Esophagus squamous epithelium (tissue), 5 donors: ENCODE measurements around the gene TMC1. TPM values are rescaled to one million over a fixed set of nuclear protein-coding genes. Genes with fewer than 3 reads are reported as not detected.
"Not testable (repeated sequence)": the region's sequence is repeated elsewhere in the genome, so short reads cannot be mapped to it uniquely, and the experiment has no call there.

Source experiments
- DNase-seq: peaks from one replicate; lab custom pipeline; 2025; lab: John Stamatoyannopoulos, UW
- H3K27ac ChIP-seq, 4 donors: fragments of 200-600 bp; sonication (generic); one replicate each; pipeline ENCODE4 v1.5.1; 2016 to 2019; ENCODE audit warnings: mild to moderate bottlenecking in 1 of 4
- H3K27me3 ChIP-seq, 4 donors: fragments of 200-600 bp; sonication (generic); 1 replicate in 3 of 4; 2 replicates in 1 of 4; pipeline versions ENCODE4 v1.5.1 to v1.6.0; 2017 to 2021; ENCODE audit warnings: antibody characterized with exemption in 1 of 4
- H3K36me3 ChIP-seq, 3 donors: fragments of 200-600 bp; sonication (generic); one replicate each; pipeline ENCODE4 v1.5.1; 2016 to 2019
- H3K4me1 ChIP-seq, 3 donors: fragments of 200-600 bp; sonication (generic); one replicate each; pipeline ENCODE4 v1.5.1; 2017 to 2019
- H3K4me3 ChIP-seq, 4 donors: fragments of 200-600 bp; sonication (generic); 1 replicate in 3 of 4; 2 replicates in 1 of 4; pipeline ENCODE4 v1.5.1; 2016 to 2019; ENCODE audit warnings: mild to moderate bottlenecking in 2 of 4, moderate library complexity in 1 of 4
- H3K9me3 ChIP-seq, 3 donors: fragments of 200-600 bp; sonication (generic); one replicate each; pipeline ENCODE4 v1.5.1; 2016 to 2019
- POLR2A ChIP-seq, 4 donors: fragments of 450-650 bp; IDR thresholded peaks; one replicate each; pipeline ENCODE4 v1.6.1; 2017; ENCODE audit warnings: antibody characterized with exemption in 4 of 4, mild to moderate bottlenecking in 4 of 4, moderate library complexity in 3 of 4
- WGBS, 2 donors: methylation state at CpG; one replicate each; pipeline ENCODE4 v1.1.5; 2018; 5-methylcytosine and 5-hydroxymethylcytosine counted together
- intact Hi-C: fragments of 100-400 bp; cut with DNase I; formaldehyde crosslinking; loops from one replicate; pipeline ENCODE4 v1.15.0; 2022
- total RNA-seq, 4 donors: library from RNA; depleted of rRNA; stranded (reverse); fragments of >200 nt; gene quantifications; one replicate each; pipeline ENCODE4 v1.1.0, GENCODE V29; 2016
- TF ChIP-seq, protein P1 (sequence below), 6 experiments: fragments of 450-650 bp in 4 of 6; fragments of 200-600 bp in 2 of 6; sonication (generic) in 2 of 6; IDR thresholded peaks; one replicate each; pipeline ENCODE4 v1.5.1; 2016 to 2019; ENCODE audit warnings: antibody characterized with exemption in 6 of 6, mild to moderate bottlenecking in 4 of 6, moderate library complexity in 4 of 6
- donor health status: DM: yes; HTN: yes; CAD: no.

The TMC1 gene
- total RNA-seq, 4 donors from 2014 or later, result 1.1 to 3.1 (median 1.5) TPM; not detected in 1

DNA sequence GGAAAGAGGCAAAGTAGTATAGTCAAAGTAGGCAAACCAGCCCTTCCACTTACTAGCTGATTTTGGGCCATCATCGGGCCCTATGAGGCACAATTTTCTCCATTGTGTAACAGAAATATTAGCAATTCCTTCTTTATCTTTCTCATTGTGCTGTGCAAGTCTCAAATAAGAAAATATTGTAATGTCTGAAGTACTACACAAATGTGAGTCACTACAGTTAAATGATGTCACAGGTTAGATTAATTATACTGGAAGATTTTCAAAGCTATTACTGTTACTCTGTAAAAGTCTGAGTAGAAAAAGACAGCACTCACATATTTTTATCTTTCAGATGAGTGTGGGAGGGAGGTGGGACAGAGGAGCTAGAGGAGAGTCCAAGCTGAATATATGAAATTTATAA lies 12.4 kb upstream of the TMC1 start:
- DNase-seq, result no peak
- Histone ChIP-seq H3K36me3 (no peaks in the 10 kb centered on the region), H3K4me3 (no peak overlapping the region), H3K27ac (peak overlapping the region in 2 of 4 donors; percentile 26 to 36), H3K4me1 (peaks cover 0 to 11% (median 5%) of the 10 kb centered on the region in 3 donors), H3K9me3 (no peaks in the 10 kb centered on the region), H3K27me3 (no peaks in the 10 kb centered on the region)
- intact Hi-C loops, result no loop called here
- TF ChIP-seq, protein P1, sequence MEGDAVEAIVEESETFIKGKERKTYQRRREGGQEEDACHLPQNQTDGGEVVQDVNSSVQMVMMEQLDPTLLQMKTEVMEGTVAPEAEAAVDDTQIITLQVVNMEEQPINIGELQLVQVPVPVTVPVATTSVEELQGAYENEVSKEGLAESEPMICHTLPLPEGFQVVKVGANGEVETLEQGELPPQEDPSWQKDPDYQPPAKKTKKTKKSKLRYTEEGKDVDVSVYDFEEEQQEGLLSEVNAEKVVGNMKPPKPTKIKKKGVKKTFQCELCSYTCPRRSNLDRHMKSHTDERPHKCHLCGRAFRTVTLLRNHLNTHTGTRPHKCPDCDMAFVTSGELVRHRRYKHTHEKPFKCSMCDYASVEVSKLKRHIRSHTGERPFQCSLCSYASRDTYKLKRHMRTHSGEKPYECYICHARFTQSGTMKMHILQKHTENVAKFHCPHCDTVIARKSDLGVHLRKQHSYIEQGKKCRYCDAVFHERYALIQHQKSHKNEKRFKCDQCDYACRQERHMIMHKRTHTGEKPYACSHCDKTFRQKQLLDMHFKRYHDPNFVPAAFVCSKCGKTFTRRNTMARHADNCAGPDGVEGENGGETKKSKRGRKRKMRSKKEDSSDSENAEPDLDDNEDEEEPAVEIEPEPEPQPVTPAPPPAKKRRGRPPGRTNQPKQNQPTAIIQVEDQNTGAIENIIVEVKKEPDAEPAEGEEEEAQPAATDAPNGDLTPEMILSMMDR (IDR thresholded peaks at IDR 0.05), result no peak
- no peak for TF ChIP-seq POLR2A (IDR thresholded peaks at IDR 0.05)
- 42 to 52% methylated on average over 1 of the region's 1 CpG for WGBS, 2 donors

DNA sequence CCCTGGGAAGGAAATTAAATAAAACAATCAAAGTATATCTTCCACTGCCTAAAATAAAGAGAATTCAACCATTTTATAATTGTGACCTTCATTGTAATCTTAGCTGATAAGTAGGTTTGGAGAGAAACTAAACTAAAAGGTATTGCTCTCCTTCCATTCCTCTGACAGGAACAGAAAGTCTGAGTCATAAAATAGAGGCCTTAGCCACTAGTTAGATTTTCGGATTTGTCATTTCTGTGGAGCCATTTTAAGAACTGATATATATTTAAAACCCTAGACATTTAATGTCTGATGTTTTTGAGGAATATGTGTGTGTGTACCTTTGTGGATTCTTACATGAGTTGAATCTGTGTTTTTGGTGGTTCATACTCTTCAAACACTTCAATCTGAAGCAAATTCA lies 11.8 kb upstream of the TMC1 start:
- no peak for DNase-seq
- TF ChIP-seq, protein P1 (IDR thresholded peaks at IDR 0.05), result no peak
- no peak for TF ChIP-seq POLR2A (IDR thresholded peaks at IDR 0.05)
- Histone ChIP-seq H3K9me3 (no peaks in the 10 kb centered on the region), H3K4me1 (peaks cover 0 to 11% (median 5%) of the 10 kb centered on the region in 3 donors), H3K27me3 (no peaks in the 10 kb centered on the region), H3K36me3 (no peaks in the 10 kb centered on the region), H3K4me3 (no peak overlapping the region), H3K27ac (peak overlapping the region in 2 of 4 donors; percentile 26 to 36)
- 33% methylated on average over 1 of the region's 1 CpG for WGBS, 2 donors
- intact Hi-C loops, result no loop called here

DNA sequence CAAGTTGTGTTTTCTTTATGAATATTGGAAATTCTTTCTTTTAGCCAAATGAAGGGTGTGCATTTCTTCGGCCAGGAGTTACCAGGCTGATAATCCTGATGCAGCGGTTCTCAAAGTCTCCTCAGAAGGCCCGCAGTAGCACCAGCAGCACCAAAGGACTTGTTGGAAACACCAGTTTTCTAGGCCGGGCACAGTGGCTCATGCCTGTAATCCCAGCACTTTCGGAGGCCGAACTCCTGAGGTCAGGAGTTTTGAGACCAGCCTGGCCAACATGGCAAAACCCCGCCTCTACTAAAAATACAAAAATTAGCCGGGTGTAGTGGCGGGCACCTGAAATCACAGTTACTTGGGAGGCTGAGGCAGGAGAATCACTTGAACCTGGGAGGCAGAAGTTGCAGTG lies 397 bp upstream of the TMC1 start:
- H3K36me3 ChIP-seq, intact Hi-C loops, H3K27ac ChIP-seq, H3K4me3 ChIP-seq, H3K9me3 ChIP-seq, DNase-seq, H3K27me3 ChIP-seq: not testable (repeated sequence)
- 97 to 98% methylated on average over 6 to 9 of the region's 9 CpGs for WGBS, 2 donors
- H3K4me1 ChIP-seq, result peaks cover 5 to 14% (median 7%) of the 10 kb centered on the region in 3 donors

DNA sequence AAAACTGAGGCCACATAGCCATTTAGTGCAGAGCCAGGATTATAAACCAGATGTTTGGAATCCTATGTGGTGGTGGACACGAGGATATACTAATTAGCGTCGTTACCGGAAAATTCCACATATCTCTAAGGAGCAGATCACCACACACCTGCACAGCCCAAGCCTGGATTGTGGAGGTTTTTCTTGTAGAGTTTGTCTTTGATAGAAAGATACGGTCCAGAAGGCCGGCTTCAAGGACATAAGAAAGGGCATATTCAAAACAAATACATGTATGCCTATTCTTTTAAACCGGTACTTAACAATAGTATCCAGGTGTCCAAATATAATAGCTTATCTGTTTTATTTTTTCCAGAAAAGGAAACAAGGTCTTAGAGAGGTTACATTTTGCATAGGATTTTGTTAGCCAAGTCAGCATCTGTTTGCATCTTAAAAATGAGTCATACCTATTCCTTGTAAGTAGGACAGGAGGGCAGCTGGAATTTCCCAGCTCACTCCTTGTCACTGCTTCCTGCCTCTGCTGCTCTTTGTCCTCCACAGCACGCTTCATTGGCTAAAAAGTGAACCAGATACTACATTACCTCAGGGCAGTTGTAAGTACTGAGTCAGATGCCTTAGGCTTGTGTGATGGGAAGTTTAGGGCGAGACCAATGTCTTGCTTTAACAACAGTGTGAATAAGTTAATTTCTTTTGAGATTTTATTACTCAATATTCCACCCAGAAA lies 3.6 kb downstream of the TMC1 start:
- TF ChIP-seq, protein P1 (IDR thresholded peaks at IDR 0.05), result no peak
- no peak for TF ChIP-seq POLR2A (IDR thresholded peaks at IDR 0.05)
- Histone ChIP-seq H3K4me1 (peaks cover 23 to 45% (median 25%) of the 10 kb centered on the region in 3 donors), H3K27ac (peak overlapping the region; percentile 46 to 89 (median 62)), H3K36me3 (no peaks in the 10 kb centered on the region), H3K4me3 (no peak overlapping the region), H3K27me3 (no peaks in the 10 kb centered on the region), H3K9me3 (no peaks in the 10 kb centered on the region)
- DNase-seq, result no peak
- 23 to 31% methylated on average over 9 of the region's 9 CpGs for WGBS, 2 donors
- intact Hi-C loops, result no loop called here

DNA sequence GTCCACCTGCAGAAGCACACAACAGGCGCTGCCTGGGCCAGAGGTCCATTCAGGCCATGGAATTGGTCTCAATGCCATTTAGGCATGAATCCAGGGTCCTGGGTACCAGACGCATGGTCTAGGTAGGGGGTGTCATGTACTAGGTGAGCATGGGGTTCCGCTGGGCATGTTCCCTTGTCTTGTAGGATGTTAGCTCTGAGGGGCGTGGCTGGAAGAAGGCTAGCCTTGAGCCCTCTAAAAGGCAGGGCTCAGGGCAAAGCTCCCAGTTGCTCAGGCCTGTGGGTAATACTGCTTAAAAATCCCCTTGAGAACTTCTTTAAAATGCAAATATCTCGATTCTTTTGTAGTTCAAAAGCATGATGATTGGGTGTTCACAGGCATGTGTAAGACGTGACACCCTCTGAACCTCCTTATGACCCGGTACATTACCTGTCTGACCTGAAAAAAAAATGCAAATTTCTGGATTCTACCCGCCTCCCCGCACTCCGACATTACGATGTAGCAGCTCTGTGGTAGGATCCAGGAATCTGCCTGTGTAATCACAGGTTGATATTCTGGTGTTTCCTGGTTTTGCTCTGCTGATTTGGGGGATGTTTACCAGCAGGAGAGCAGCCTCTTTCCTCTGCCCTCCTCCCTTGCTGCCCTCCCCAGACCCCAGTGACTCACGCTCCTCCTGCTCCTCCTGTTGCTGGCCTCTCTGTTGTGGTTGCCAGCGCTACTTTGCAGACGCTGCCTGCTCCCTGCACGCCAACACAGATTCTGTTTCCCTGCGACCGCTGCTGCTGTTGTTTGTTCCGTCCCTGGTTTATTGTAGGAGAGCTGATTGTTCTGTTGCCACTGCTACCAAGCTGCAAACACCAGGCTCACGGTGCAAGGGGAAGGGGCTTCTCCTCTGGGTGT lies 5.7 kb downstream of the TMC1 start:
- Histone ChIP-seq H3K4me1 (peaks cover 23 to 45% (median 25%) of the 10 kb centered on the region in 3 donors), H3K27me3 (no peaks in the 10 kb centered on the region), H3K36me3 (no peaks in the 10 kb centered on the region), H3K4me3 (peak overlapping the region; percentile 7 to 50 (median 28)), H3K27ac (peak overlapping the region; percentile 46 to 89 (median 80)), H3K9me3 (no peaks in the 10 kb centered on the region)
- intact Hi-C loops, result no loop called here
- WGBS, 2 donors, result 5 to 12% methylated on average over 14 to 17 of the region's 19 CpGs
- DNase-seq, result no peak
- TF ChIP-seq, protein P1 (IDR thresholded peaks at IDR 0.05), result no peak
- TF ChIP-seq POLR2A (IDR thresholded peaks at IDR 0.05), result peak in 1 of 4 donors; percentile 54
